PC-3 (cell line): ENCODE data around the gene INO80E. TPM values are rescaled to one million over a fixed set of nuclear protein-coding genes. Genes with fewer than 3 reads are reported as not detected.
A peak's percentile ranks its signal among the peaks of the same experiment; 100 is the strongest.

Experiments used
- ATAC-seq: fragments of 200-7000 bp; cut with Tn5 transposase; 2 replicates; pipeline ENCODE4 v1.9.1; 2020; ENCODE audit warnings: mild to moderate bottlenecking, moderate library complexity
- BruUV-seq: library from RNA; stranded (reverse); fragments of 400-500 nt; replicated peaks from 2 replicates; lab custom pipeline; 2021; lab: Mats Ljungman, UMichigan
- CTCF ChIA-PET: fragments of 300-600 bp; sonication (Branson Sonifier 250); formaldehyde crosslinking; loops from one replicate; lab custom pipeline; 2022; ENCODE audit warnings: antibody characterized with exemption; lab: Charles Lee
- POLR2A ChIA-PET: fragments of 300-600 bp; sonication (Branson Sonifier 250); formaldehyde crosslinking; loops from one replicate; lab custom pipeline; 2022; ENCODE audit warnings: antibody characterized with exemption; ENCODE audit not compliant: unreplicated experiment; lab: Charles Lee
- DNase-seq: peaks from one replicate; pipeline ENCODE4 v3.0.0-alpha.2; 2015
- H2AFZ ChIP-seq: fragments of 300-600 bp; sonication (generic); 2 replicates; pipeline ENCODE4 v1.6.0; 2016; ENCODE audit warnings: antibody characterized with exemption, low read length
- H3F3A ChIP-seq: fragments of 300-600 bp; sonication (generic); one replicate; pipeline ENCODE4 v1.6.0; 2017; ENCODE audit warnings: antibody characterized with exemption, low read length, control low read depth, mild to moderate bottlenecking; ENCODE audit not compliant: unreplicated experiment
- H3K27ac ChIP-seq: fragments of 300-600 bp; sonication (generic); 2 replicates; pipeline ENCODE4 v1.5.1; 2016; ENCODE audit warnings: mild to moderate bottlenecking, low read length
- H3K27me3 ChIP-seq: fragments of 300-600 bp; sonication (generic); 2 replicates; pipeline ENCODE4 v1.6.1; 2016; ENCODE audit warnings: low read length, mixed read lengths
- H3K36me3 ChIP-seq: fragments of 300-600 bp; sonication (generic); 2 replicates; pipeline ENCODE4 v1.6.1; 2016; ENCODE audit warnings: low read depth, mixed run types, low read length, mixed read lengths
- H3K4me1 ChIP-seq: fragments of 300-600 bp; sonication (generic); 2 replicates; pipeline ENCODE4 v1.5.1; 2016; ENCODE audit warnings: low read length; ENCODE audit not compliant: insufficient read depth
- H3K4me2 ChIP-seq: fragments of 300-600 bp; sonication (generic); 2 replicates; pipeline ENCODE4 v1.6.0; 2016; ENCODE audit warnings: low read length
- H3K4me3 ChIP-seq: fragments of 300-600 bp; sonication (generic); 2 replicates; pipeline ENCODE4 v1.5.1; 2016; ENCODE audit warnings: mild to moderate bottlenecking, low read length, mixed read lengths
- H3K79me2 ChIP-seq: fragments of 300-600 bp; sonication (generic); 2 replicates; pipeline ENCODE4 v1.6.1; 2017; ENCODE audit warnings: low read length, mixed read lengths
- H3K9ac ChIP-seq: fragments of 300-600 bp; sonication (generic); 2 replicates; pipeline ENCODE4 v1.6.0; 2016; ENCODE audit warnings: mild to moderate bottlenecking, low read length
- H3K9me2 ChIP-seq: fragments of 300-600 bp; sonication (generic); replicated peaks from 2 replicates; pipeline ENCODE4 v1.6.1; 2016; ENCODE audit warnings: mixed run types, low read length, mixed read lengths
- H3K9me3 ChIP-seq: fragments of 300-600 bp; sonication (generic); 2 replicates; pipeline ENCODE4 v1.6.1; 2016; ENCODE audit warnings: low read length, mixed read lengths
- H4K20me1 ChIP-seq: fragments of 300-600 bp; sonication (generic); 2 replicates; pipeline ENCODE4 v1.6.1; 2016; ENCODE audit warnings: low read length, mixed read lengths
- CTCF ChIP-seq: fragments of 300-600 bp; sonication (generic); conservative IDR thresholded peaks from 2 replicates; pipeline ENCODE4 v1.5.1; 2017; ENCODE audit warnings: antibody characterized with exemption, low read depth, mild to moderate bottlenecking, low read length
- EZH2 ChIP-seq: fragments of 300-600 bp; sonication (generic); IDR thresholded peaks from one replicate; pipeline ENCODE4 v1.6.1; 2017; ENCODE audit warnings: antibody characterized with exemption, mild to moderate bottlenecking, low read length; ENCODE audit not compliant: unreplicated experiment
- EZH2phosphoT487 ChIP-seq: fragments of 300-600 bp; sonication (generic); IDR thresholded peaks from 2 replicates; pipeline ENCODE4 v1.6.1; 2018; ENCODE audit warnings: mild to moderate bottlenecking, antibody characterized with exemption, low read length, borderline replicate concordance
- intact Hi-C: fragments of 100-400 bp; cut with micrococcal nuclease; formaldehyde crosslinking; loops from 2 replicates; pipeline ENCODE4 v1.9.0; 2023
- total RNA-seq: library from RNA; depleted of rRNA; stranded (reverse); fragments of >200 nt; gene quantifications from 2 replicates; pipeline ENCODE4 v1.2.3, GENCODE V29; 2014

Gene INO80E
- total RNA-seq, 1 experiment from 2014 or later: 70.3 TPM

GRCh38 chr16:29973384-29974246 lies 22.4 kb upstream of the INO80E start, which contains the start of gene TAOK2:
TSS of gene TAOK2 (plus strand) at chr16:29973868. CDS start at chr16:29977773, 3,905 bp downstream.
- Histone ChIP-seq H3K9me2 (no peaks in the 10 kb centered on the region), H3K9ac (peak within 1 kb of the TSS; percentile 93), H3K36me3 (peaks cover 9% of the 10 kb centered on the region; the same call in 1 of the 2 replicates), H3K79me2 (peaks cover 47% of the 10 kb centered on the region), H3K4me3 (peak within 1 kb of the TSS; percentile 98), H3F3A (no peaks in the 10 kb centered on the region), H3K9me3 (no peaks in the 10 kb centered on the region), H4K20me1 (peaks cover 26% of the 10 kb centered on the region), H3K4me1 (peaks cover 22% of the 10 kb centered on the region), H3K27me3 (no peaks in the 10 kb centered on the region), H2AFZ (peak within 1 kb of the TSS; percentile 74), H3K27ac (peak within 1 kb of the TSS; percentile 37; the same call in 1 of the 2 replicates), H3K4me2 (peak within 1 kb of the TSS; percentile 98)
- TF ChIP-seq CTCF (no peak), EZH2 (no peak), EZH2phosphoT487 (no peak)
- BruUV-seq: TSS peak; percentile 59
- POLR2A ChIA-PET: interaction anchor here (0.6 to 0.9 kb wide), 5 partner anchors 29 to 162 kb away, joined by 3 to 6 read pairs (median 5); partner anchors contain the start of genes ALDOA, ASPHD1, KCTD13 and SEZ6L2
- intact Hi-C loops: loop anchor here (5.0 kb wide), 1 partner anchor 46 kb away; the partner anchor contains the start of gene KCTD13
- ATAC-seq (peak; percentile 99), DNase-seq (peak; percentile 95)
- CTCF ChIA-PET: interaction anchor here (0.5 to 0.8 kb wide), 2 partner anchors 11 to 273 kb away, joined by 5 read pairs; partner anchors contain the start of gene TMEM219

GRCh38 chr16:29974291-29975133 lies 21.5 kb upstream of the INO80E start:
- H3K4me2 ChIP-seq: peak overlapping the region; percentile 98
- H3K9ac ChIP-seq: peak overlapping the region; percentile 93
- H3K79me2 ChIP-seq: peaks cover 47% of the 10 kb centered on the region
- no peaks in the 10 kb centered on the region for H3K9me2 ChIP-seq
- H3K36me3 ChIP-seq: peaks cover 16% of the 10 kb centered on the region; the same call in 1 of the 2 replicates
- ATAC-seq: no peak
- peaks cover 26% of the 10 kb centered on the region for H4K20me1 ChIP-seq
- intact Hi-C loops: loop anchor here (5.0 kb wide), 1 partner anchor 47 kb away; the partner anchor contains the start of gene KCTD13
- peaks cover 22% of the 10 kb centered on the region for H3K4me1 ChIP-seq
- CTCF ChIA-PET: no interaction called here
- POLR2A ChIA-PET: no interaction called here
- BruUV-seq: no TSS peak
- peak; percentile 4 for DNase-seq
- no peaks in the 10 kb centered on the region for H3K9me3 ChIP-seq
- no peak for TF ChIP-seq CTCF
- TF ChIP-seq EZH2: no peak
- no peak for TF ChIP-seq EZH2phosphoT487
- peak overlapping the region; percentile 98 for H3K4me3 ChIP-seq
- no peak overlapping the region for H3K27ac ChIP-seq
- peak overlapping the region; percentile 74; the same call in 1 of the 2 replicates for H2AFZ ChIP-seq
- H3K27me3 ChIP-seq: no peaks in the 10 kb centered on the region
- H3F3A ChIP-seq: no peaks in the 10 kb centered on the region
